Measurements from ENCODE around the gene OR2T34. TPM values are rescaled to one million over a fixed set of nuclear protein-coding genes. Genes with fewer than 3 reads are reported as not detected.
"Not testable (repeated sequence)": the region's sequence is repeated elsewhere in the genome, so short reads cannot be mapped to it uniquely, and the experiment has no call there.

OR2T34 gene

DNA sequence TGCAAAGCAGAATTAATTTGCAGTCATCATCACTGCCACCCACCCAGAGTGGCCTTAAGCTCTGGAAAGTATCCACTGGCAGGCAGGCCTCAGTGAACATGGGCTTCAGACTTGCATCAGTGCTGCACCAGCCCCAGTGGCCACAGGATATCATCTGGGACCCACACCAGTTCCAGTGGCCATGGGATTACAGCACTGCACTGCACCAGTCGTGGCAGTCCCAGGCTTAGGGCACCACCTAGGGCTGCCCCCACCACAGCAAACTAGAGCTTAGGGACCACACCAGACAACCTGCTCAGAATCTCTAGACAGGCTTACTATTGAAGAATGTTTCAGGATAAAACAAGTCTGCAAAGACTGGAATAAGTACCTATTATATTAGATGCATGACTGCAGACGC lies 27.2 kb downstream of the OR2T34 start:
- not testable (repeated sequence) for H3K27ac ChIP-seq (replicated peaks; ENCODE audit: low read length); H3K4me1 ChIP-seq (ENCODE audit: control insufficient read depth in 2 of 2, insufficient read depth in 1 of 2, low read depth in 1 of 2, low read length in 2 of 2); H3K27me3 ChIP-seq (ENCODE audit: control insufficient read depth in 3 of 3, insufficient read depth in 3 of 3, low read depth in 1 of 3, low read length in 3 of 3); H3K9ac ChIP-seq (ENCODE audit: low read depth, low read length, poor library complexity); H3K4me2 ChIP-seq (ENCODE audit: insufficient read depth, low read length, poor library complexity, severe bottlenecking); H3K79me1 ChIP-seq (ENCODE audit: low read depth, low read length); H2BK12ac ChIP-seq (ENCODE audit: low read length); H4K8ac ChIP-seq (ENCODE audit: low read depth, low read length); H3K9me3 ChIP-seq (replicated peaks in 1 of 2; ENCODE audit: control insufficient read depth in 2 of 2, insufficient read depth in 1 of 2, low read depth in 1 of 2, low read length in 2 of 2); H3K18ac ChIP-seq (ENCODE audit: low read length); DNase-seq (ENCODE audit: low spot score); H3K4me3 ChIP-seq (ENCODE audit: low read length in 2 of 2); H3K14ac ChIP-seq (ENCODE audit: low read length); H3K4ac ChIP-seq (ENCODE audit: low read length); H2AK5ac ChIP-seq (ENCODE audit: low read depth, low read length); H2BK5ac ChIP-seq (ENCODE audit: low read length); H2BK120ac ChIP-seq (ENCODE audit: low read depth, low read length); H3K36me3 ChIP-seq (replicated peaks in 1 of 2; ENCODE audit: control insufficient read depth in 2 of 2, insufficient read depth in 2 of 2, low read length in 2 of 2); H2BK15ac ChIP-seq (ENCODE audit: low read length); H4K91ac ChIP-seq (ENCODE audit: low read depth, low read length, poor library complexity); H3K23ac ChIP-seq (ENCODE audit: low read depth, low read length, poor library complexity); H2AFZ ChIP-seq (ENCODE audit: low read length)
- WGBS, 2 donors (ENCODE audit: extremely low coverage in 2 of 2, insufficient read length in 2 of 2, insufficient replicate concordance in 1 of 2), result no CpG with 5 or more reads among the region's 2 CpGs

DNA sequence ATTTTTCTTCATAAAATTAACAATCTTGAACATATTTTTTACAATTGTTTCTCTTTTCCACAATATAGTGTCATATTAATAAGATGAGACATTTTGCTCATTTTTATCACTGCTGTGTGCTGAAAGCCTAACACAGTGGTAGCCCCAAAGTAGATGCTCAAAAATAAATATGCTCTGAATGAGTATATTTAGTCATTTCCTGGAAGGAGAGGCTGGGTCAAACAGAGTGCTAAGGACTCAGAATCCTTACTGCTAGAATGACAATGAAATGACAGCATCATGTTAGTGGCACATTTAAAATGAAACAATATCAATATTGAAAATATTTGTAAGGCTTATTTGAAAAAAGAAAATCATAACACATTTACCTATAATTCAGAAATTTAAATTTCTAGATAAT lies 37.1 kb downstream of the OR2T34 start:
- not testable (repeated sequence) for H3K79me1 ChIP-seq (ENCODE audit: low read depth, low read length); H3K27me3 ChIP-seq (ENCODE audit: control insufficient read depth in 3 of 3, insufficient read depth in 3 of 3, low read depth in 1 of 3, low read length in 3 of 3); H2BK120ac ChIP-seq (ENCODE audit: low read depth, low read length); H3K14ac ChIP-seq (ENCODE audit: low read length); H3K4me2 ChIP-seq (ENCODE audit: insufficient read depth, low read length, poor library complexity, severe bottlenecking); H4K8ac ChIP-seq (ENCODE audit: low read depth, low read length); H3K4me1 ChIP-seq (ENCODE audit: control insufficient read depth in 2 of 2, insufficient read depth in 1 of 2, low read depth in 1 of 2, low read length in 2 of 2); H3K4ac ChIP-seq (ENCODE audit: low read length); H3K9me3 ChIP-seq (replicated peaks in 1 of 2; ENCODE audit: control insufficient read depth in 2 of 2, insufficient read depth in 1 of 2, low read depth in 1 of 2, low read length in 2 of 2); DNase-seq (ENCODE audit: low spot score); H3K27ac ChIP-seq (replicated peaks; ENCODE audit: low read length); H3K23ac ChIP-seq (ENCODE audit: low read depth, low read length, poor library complexity); H2AFZ ChIP-seq (ENCODE audit: low read length); H3K4me3 ChIP-seq (ENCODE audit: low read length in 2 of 2); H3K18ac ChIP-seq (ENCODE audit: low read length); H2BK15ac ChIP-seq (ENCODE audit: low read length); H3K9ac ChIP-seq (ENCODE audit: low read depth, low read length, poor library complexity); H2BK5ac ChIP-seq (ENCODE audit: low read length); H3K36me3 ChIP-seq (replicated peaks in 1 of 2; ENCODE audit: control insufficient read depth in 2 of 2, insufficient read depth in 2 of 2, low read length in 2 of 2); H2AK5ac ChIP-seq (ENCODE audit: low read depth, low read length); H4K91ac ChIP-seq (ENCODE audit: low read depth, low read length, poor library complexity); H2BK12ac ChIP-seq (ENCODE audit: low read length)

Small RNA genes lying within 50 kb of the gene (small RNA-seq; reads per million reads assigned to genes)
- gene RF00019 (ENCODE audit: insufficient read depth), result not detected
